Fibroblast of villous mesenchyme (primary cell): ENCODE measurements around the gene HDAC9. TPM values are rescaled to one million over a fixed set of nuclear protein-coding genes. Genes with fewer than 3 reads are reported as not detected.

ENCODE experiments used
- DNase-seq: peaks from one replicate; pipeline ENCODE4 v3.0.0-alpha.2; 2010; ENCODE audit warnings: low read depth
- H3K4me3 ChIP-seq: 2 replicates; pipeline ENCODE4 v1.5.1; 2011; ENCODE audit warnings: low read depth, mild to moderate bottlenecking, low read length
- CTCF ChIP-seq: IDR thresholded peaks from 2 replicates; pipeline ENCODE4 v1.5.1; 2012; ENCODE audit warnings: low read depth, mild to moderate bottlenecking, low read length; ENCODE audit not compliant: insufficient read depth
- total RNA-seq: library from RNA; depleted of rRNA; stranded (reverse); fragments of >200 nt; gene quantifications from 2 replicates; pipeline ENCODE4 v1.2.3, GENCODE V29; 2012

HDAC9 gene
- total RNA-seq, 1 donor = 16.8 TPM

DNA sequence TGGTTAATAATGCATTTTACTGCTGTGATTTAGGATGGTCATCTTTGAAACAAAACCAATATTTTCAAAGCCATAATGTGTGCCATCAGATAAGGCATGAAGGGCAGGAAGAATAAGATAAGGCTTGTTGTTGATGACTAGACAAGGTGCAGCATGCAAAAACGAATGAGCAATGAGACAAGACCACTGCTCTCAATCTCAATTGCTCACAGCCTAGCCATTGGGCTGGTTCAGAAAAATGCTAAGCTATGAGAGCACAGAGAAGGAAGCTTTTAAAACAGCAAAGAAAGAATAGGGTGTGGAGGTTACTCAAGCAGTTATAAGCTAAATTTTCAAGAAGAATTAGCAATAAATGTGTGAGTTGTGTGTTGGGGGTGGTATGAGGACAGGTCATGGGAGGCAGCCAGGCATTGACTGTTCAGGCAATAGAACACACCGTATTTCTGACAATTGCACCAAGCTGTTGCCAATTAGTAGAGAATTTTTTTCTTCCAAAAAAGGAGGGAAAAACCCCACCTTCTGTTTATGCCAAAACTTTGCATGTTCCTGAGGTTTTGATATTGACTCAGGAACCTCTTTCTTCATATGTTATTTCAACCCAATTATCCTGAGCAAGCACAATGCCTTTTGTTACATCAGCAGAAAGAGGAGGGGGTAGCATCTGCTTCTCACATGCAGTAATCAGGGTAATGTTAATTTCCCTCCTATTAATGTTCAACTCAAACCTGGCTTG, 276.5 kb downstream of the HDAC9 start:
- no peak overlapping the region for H3K4me3 ChIP-seq
- TF ChIP-seq CTCF = no peak
- no peak for DNase-seq

GRCh38 chr7:18772567-18772965, 277.0 kb downstream of the HDAC9 start:
- H3K4me3 ChIP-seq = no peak overlapping the region
- TF ChIP-seq CTCF = no peak
- no peak for DNase-seq

- H3K4me3 ChIP-seq = no peak overlapping the region
- DNase-seq = no peak
- TF ChIP-seq CTCF = no peak
Observed at GRCh38 chr7:18777314-18777713, 281.8 kb downstream of the HDAC9 start.

DNA sequence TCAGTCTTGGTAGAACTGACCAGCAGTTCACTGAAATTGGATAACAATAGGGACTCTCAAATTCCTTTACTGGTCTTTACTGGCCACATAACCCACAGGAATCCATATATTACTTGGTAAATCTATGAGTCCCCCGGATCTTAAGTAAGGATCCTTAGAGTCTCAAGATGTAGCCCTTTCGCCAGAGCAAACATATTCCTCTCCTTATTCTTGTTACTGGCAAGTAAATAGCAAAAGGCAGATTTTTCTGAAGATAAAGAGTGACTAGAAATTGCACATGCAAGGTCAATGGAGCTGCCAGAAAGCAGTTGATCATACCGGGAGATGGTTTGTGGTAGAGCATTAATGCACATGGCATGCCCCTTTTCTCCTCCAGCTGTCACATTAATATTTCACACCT, 283.0 kb downstream of the HDAC9 start:
- no peak for DNase-seq
- no peak for TF ChIP-seq CTCF
- no peak overlapping the region for H3K4me3 ChIP-seq

- no peak overlapping the region for H3K4me3 ChIP-seq
- no peak for TF ChIP-seq CTCF
- no peak for DNase-seq
Observed at GRCh38 chr7:18780266-18780665, 284.7 kb downstream of the HDAC9 start.

DNA sequence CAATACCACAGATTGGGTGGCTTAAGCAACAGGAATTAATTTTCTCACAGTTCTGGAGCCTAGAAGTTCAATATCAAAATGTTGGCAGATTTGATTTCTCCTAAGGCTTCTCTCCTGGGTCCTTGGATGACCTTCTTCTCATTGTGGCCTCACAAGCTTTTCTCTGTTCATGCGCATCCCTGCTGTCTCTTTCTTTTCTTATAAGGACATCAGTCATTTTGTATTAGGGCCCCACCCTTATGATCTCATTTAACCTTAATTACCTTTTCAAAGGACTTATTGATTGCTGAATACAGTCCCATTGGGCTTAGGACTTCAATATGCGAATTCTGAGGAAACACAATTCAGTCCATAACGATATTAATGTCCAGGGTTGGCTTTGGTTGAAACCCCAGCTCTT, 285.4 kb downstream of the HDAC9 start:
- no peak overlapping the region for H3K4me3 ChIP-seq

More for the DNA sequence above, 285.4 kb downstream of the HDAC9 start:
- no peak for DNase-seq
- TF ChIP-seq CTCF = no peak
